ENCODE measurements around the gene ARHGEF26.

DNA sequence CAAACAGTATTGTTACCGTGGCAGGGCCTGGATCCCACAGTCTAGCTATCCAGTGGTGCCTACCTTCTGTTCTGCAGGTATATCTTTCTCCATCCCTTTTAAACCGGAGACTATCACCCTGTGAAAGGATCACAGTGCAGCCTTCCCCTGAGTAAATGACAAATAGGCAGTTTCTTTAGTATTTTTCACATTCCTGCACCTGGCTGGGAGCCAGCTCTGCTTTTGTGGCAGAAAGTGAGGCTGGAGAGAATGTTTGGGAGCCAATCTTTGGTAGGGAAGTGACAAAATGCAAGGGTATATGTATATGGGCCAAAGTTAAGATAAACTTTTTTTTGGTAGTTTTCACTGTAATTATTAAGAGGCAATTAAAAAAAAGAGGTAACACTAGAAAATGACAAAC lies 54.8 kb downstream of the ARHGEF26 start:
- TF ChIP-seq POLR2A (IDR thresholded peaks at IDR 0.05; ENCODE audit: low read length) (no peak), GATA1 (IDR thresholded peaks at IDR 0.05; ENCODE audit: low read depth, low read length) (no peak)
